Measurements from ENCODE around the gene CEBPE. TPM values are rescaled to one million over a fixed set of nuclear protein-coding genes. Genes with fewer than 3 reads are reported as not detected.

CEBPE gene
- total RNA-seq = not detected in 2 replicates

DNA sequence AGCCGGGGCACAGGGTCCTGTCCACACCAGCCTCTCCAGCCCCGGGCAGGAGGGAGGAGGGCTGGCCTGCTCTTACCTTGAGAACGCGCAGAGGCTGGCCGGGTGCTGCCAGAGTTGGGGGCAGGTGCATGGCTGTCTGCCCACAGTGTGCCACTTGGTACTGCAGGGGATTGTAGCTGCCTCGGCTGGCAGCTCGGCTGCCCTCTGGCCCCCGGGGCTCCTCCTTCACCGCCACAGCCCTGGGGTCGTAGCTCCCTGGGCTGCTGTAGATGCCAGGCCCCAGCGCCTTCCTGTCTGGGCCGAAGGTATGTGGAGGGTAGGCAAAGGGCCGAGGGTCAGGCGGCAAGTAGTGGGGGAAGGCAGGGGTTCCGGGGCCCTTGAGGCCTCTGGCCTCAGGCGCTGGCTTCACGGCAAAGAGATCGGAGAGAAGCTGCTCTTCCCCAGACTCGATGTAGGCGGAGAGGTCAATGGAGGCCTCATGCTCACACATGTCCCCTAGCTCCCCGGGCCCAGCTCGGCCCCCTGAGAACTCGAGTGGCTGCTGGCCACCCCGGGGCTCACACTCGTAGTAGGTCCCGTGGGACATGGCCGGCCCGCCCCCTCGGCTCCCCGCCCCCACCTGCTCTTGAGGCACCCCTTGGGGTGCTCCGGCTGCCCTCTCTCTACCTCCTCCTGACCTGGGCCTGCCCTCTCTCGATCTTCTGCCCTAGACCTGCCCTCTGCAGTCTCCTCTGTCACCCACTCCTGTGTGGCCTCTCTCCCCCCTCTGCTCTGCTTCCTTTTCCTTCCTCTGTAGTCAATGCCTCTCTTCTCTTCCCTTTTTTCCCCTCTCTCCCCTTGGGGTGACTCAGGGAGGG is at the start of gene CEBPE:
Gene CEBPE, minus strand, starts transcription at position 750 of the 857 bp plus-strand sequence. Its CDS starts 164 bp downstream, at position 586.

DNA sequence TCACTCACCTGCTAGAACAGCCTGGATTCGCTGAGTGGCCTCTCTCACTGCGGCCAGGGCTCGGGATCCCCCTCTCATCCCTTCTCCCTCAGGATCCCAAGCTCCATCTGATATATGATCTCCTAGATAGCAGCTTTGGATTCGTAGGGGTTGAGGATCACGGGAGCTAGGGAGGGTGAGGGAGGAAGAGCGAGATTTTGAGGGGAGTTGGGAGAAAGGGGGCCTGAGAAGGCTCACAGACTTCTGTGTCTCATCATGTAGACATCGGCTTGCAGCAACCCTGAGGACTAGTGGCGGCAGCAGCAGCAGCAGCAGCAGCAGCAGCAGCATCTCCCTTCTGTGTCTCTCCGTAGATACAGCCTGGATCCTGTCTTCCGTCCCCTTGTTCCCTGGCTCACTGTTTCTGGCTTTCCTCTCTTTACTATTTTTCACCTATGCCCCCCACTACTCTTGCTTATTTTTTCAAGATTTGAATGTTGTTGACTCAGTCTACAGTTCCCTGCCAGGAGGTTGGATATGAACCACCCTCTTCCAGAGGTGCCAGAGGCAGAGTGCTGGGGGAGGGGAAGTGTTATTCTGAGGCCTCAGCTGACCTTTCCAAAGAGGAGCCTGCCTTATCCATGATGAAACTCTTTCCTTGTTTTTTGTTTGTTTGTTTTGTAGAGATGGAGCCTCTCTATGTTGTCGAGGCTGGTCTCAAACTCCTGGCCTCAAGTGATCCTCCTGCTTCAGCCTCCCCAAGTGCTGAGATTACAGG is 14.3 kb downstream of the CEBPE start, which contains the start of gene CIROP:
Gene CIROP, minus strand, starts transcription at position 399 of the 757 bp plus-strand sequence. Its CDS starts 69 bp downstream, at position 330.

DNA sequence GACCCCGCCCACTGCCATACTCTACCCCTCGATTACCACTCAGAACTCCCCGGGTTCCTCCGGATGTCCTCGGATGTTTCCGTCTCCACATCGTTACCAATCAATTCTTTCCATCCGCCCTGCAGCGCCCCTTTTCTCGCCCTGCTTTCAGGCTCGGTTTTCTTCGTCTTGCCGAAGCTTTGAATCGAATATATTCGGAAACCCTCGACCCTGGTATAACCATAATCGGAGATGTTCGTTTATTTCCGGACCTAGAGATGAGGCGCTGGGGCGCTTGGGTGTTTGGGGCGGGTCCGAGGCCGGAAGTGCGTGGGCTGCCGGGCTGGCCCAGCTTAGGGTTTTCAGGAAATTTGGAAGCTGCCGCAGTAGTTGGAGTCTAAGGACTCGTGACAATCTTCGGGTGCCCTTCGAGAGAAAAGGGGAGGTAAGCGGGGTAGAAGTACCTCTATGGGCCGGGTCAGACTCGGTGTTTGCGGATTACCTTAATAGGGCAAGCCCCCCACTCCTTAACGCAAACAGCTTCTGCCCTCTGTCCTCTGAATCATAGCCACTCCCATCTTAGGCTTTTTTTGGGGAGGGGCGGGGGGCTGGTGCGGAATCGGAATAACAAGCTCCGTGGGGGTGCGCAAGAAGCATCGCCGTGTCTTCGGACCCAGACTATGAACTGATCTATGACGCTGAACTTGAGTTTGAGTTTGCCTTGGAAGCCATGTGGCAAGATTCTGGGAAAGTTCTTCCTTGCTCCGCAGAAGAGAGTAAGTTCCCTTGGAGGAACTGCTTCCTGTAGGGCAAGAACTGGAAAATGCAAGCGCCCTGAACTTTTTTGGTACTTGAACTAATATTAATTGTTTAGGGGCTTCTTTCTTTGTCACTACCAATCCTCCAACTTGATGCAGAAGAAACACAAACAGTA is 23.6 kb downstream of the CEBPE start, which contains the start of gene C14orf119:
Gene C14orf119, plus strand, starts transcription at position 310 of the 913 bp plus-strand sequence. CDS start 2,154 bp downstream, outside the sequence.

DNA sequence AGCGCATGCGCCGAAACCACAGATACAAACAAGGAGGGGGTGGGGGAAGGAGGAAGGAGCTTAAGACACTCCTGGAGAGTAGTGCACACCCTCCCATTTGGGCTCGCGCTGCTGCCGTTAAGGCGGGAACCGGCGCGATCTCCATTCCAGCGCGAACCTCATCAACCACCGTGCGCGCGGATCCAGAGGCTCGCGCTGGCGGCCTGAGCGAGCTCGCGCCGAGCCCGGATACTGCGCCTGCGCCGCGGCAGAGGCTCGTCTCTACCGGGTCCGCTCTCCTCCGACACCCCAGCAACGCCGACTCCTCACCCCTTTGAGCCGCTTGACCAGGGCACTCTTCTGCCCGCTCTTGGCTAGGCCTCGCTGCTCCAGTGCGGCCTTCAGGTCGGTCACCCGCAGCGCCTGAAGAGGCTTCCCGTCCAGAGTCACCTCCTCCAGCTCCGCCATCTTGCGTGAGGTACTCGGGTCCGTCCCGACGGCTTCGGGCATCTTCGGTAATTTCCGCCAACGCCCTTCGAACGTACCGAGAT is 24.3 kb downstream of the CEBPE start, which contains the start of gene ACIN1:
Gene ACIN1, minus strand, starts transcription at position 471 of the 530 bp plus-strand sequence. Its CDS starts 24 bp downstream, at position 447.

Other genes starting within 250 kb of the CEBPE start
- gene LRP10, start 247.5 kb downstream of the CEBPE start, total RNA-seq = 262 and 319 TPM in 2 replicates
- 0.07 and 0.13 TPM in 2 replicates for gene REM2, start 236.0 kb downstream of the CEBPE start, total RNA-seq
- 47.0 and 52.3 TPM in 2 replicates for gene RBM23, start 200.1 kb downstream of the CEBPE start, total RNA-seq
- 47.2 and 51.7 TPM in 2 replicates for gene PRMT5, start 189.9 kb downstream of the CEBPE start, total RNA-seq
- 22.2 and 30.2 TPM in 2 replicates for gene HAUS4, start 162.2 kb downstream of the CEBPE start, total RNA-seq
- gene AJUBA, start 136.7 kb downstream of the CEBPE start, total RNA-seq = 43.2 and 61.2 TPM in 2 replicates
- 10.2 and 12.7 TPM in 2 replicates for gene C14orf93, start 109.1 kb downstream of the CEBPE start, total RNA-seq
- 174 and 207 TPM in 2 replicates for gene PSMB5, start 84.4 kb downstream of the CEBPE start, total RNA-seq
- gene PSMB11, start 77.0 kb downstream of the CEBPE start, total RNA-seq = not detected in 2 replicates
- gene CDH24, start 61.7 kb downstream of the CEBPE start, total RNA-seq = 5.0 and 5.1 TPM in 2 replicates
- 67.6 and 71.1 TPM in 2 replicates for gene ACIN1, start 24.1 kb downstream of the CEBPE start, total RNA-seq
- gene C14orf119, start 23.8 kb downstream of the CEBPE start, total RNA-seq = 58.3 and 60.9 TPM in 2 replicates
- gene CIROP, start 14.3 kb downstream of the CEBPE start, total RNA-seq = 0.13 TPM in 1 of 2 replicates, not detected in the other
- gene SLC7A8, start 64.4 kb upstream of the CEBPE start, total RNA-seq = 8.0 and 8.6 TPM in 2 replicates
- not detected in 2 replicates for gene RNF212B, start 118.7 kb upstream of the CEBPE start, total RNA-seq
- 4.2 and 6.4 TPM in 2 replicates for gene HOMEZ, start 166.9 kb upstream of the CEBPE start, total RNA-seq
- gene PPP1R3E, start 183.6 kb upstream of the CEBPE start, total RNA-seq = 3.9 and 5.0 TPM in 2 replicates
- 31.4 and 31.5 TPM in 2 replicates for gene BCL2L2, start 187.6 kb upstream of the CEBPE start, total RNA-seq
- 59.7 and 77.2 TPM in 2 replicates for gene PABPN1, start 202.2 kb upstream of the CEBPE start, total RNA-seq
- gene SLC22A17, start 233.6 kb upstream of the CEBPE start, total RNA-seq = 31.1 and 46.3 TPM in 2 replicates
- 4.7 and 15.0 TPM in 2 replicates for gene EFS, start 245.9 kb upstream of the CEBPE start, total RNA-seq